Stimulated activated CD8-positive, alpha-beta memory T cell treated with anti-CD3 and anti-CD28 coated beads, Interleukin-15, amount 100 ng/mL, for 4 hours (primary cell): Measurements from ENCODE around the gene NYNRIN.
"Not testable (repeated sequence)": the region's sequence is repeated elsewhere in the genome, so short reads cannot be mapped to it uniquely, and the experiment has no call there.

Experiments
- DNase-seq, 2 donors: peaks; one replicate each; pipeline ENCODE4 v3.0.0-alpha.2; 2020; ENCODE audit warnings: low read depth in 2 of 2

NYNRIN gene

DNA sequence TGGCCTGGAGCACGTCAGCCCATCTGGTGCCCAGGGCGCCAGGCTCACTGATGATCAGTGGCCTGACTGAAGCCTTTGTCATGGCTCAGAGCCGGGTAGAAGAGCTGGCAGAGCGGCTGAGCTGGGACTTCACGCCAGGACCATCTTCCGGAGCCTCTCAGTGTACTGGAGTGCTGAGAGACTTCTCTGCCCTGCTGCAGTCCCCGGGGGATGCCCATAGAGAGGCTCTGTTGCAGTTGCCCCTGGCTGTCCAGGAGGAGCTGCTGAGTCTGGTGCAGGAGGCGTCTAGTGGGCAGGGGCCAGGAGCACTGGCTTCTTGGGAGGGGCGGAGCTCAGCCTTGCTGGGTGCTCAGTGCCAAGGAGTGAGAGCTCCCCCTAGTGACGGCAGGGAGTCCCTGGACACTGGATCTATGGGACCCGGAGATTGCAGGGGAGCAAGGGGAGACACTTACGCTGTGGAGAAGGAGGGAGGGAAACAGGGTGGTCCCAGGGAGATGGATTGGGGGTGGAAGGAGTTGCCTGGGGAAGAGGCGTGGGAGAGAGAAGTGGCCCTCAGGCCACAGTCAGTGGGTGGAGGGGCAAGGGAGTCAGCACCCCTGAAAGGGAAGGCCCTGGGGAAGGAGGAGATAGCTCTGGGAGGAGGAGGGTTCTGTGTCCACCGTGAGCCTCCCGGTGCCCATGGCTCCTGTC lies 32.9 kb downstream of the NYNRIN start:
- peak; percentile 56 to 77 for DNase-seq

DNA sequence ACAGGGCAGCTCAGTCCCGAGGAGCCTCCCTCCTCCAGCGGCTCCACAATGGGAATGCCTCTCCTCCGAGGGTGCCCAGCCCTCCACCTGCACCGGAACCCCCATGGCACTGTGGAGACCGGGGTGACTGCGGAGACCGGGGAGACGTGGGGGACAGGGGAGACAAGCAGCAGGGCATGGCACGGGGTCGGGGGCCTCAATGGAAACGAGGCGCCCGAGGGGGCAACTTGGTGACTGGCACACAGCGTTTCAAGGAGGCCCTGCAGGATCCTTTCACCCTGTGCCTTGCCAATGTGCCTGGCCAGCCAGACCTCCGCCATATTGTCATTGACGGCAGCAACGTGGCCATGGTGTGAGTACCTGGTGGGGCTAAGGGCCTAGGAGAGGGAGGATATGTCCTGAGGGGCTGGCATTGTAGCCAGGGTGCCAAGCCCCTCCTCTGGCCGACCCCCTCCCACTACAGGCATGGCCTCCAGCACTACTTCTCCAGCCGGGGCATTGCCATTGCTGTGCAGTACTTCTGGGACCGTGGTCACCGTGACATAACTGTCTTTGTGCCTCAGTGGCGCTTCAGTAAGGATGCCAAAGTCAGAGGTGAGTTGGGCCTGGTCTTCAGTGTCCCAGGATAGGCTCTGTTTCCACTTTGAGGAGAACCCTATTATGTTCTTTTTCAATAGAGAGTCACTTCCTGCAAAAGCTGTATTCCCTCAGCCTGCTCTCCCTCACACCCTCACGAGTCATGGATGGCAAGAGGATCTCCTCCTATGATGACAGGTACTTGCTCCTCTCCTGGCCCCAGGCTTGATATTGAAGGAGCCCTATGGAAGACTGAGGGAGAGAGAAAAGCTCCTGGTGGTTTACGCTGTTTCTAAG lies 33.7 kb downstream of the NYNRIN start:
- no peak for DNase-seq

DNA sequence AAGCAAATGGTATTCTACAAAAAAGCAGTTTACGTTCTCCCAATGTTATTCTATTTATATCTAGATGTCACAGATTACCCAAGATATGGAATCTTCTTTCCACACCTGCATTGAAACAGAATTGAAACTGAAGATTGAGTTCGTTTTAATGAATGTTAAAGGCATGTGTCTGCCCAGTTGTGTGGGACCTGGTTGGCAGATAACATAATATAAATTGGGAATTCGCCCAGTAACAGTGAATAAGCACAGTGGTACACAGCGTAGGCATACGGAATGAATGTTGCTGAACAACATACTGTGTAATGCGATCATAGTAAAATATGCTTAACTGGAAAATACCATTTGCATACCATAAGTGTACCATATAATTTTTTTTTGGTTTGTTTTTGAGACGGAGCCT lies 35.2 kb downstream of the NYNRIN start:
- DNase-seq = no peak

DNA sequence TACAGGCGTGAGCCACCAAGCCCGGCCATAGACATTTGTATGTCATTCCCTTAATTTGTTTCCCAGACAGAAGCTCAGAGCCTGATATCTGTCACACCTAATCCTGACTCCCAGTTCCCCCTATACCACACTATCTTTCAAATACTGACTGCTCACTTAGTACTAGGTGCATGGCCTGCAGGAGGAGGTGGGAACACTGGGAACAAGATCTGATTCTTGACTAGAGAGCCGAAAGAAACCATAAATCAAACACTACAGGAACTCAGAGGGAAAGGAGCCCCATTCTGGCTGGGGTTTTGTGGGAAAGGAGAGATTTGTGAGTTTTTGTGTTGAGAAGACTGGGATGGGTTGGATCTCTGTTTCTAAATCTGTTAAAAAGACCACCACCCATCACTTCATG lies 35.9 kb downstream of the NYNRIN start:
- no peak for DNase-seq

DNA sequence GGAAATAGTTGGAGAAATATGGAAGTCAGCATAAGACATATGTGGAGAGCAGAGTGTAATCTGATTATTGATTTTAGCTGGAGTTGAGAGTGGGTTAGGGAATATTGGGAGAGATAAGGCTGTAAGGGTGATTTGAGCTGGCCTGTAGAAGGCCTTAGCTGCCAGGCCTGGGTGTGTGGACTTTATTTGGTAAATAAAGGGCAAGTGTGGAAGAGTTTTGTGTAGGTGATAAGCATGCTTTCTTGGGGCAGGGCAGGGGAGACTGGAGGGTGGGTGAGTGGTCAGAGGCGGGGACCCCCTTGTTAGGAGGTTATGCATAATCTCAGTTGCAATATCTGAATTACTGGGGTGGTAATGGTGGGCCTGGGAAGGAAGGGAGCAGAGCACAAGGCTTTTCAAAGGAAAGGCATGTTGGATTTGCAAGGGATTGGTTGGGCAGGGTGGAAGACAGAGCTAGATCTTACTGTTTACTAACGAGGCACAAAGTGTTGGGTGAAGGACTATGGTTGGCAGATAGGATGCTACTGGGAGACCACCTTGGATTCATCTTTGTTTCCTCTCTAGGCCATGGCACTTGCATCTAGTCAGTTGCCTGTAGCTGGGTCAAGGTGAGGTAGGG lies 36.5 kb downstream of the NYNRIN start:
- DNase-seq = no peak

DNA sequence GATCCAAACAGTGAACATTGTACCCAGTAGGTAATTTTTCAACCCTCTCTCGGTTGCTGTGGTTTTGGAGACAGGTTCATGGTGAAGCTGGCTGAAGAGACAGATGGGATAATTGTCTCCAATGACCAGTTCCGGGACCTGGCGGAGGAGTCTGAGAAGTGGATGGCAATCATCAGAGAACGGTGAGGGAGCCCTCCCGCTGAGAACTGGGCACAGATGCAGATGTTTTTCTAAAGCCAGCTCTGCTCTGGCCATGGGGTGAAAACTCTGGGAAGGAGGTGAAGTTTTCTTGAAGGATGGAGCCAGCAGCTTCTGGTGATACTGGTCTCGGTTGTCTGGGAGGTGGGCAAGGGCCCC lies 37.2 kb downstream of the NYNRIN start:
- no peak for DNase-seq

DNA sequence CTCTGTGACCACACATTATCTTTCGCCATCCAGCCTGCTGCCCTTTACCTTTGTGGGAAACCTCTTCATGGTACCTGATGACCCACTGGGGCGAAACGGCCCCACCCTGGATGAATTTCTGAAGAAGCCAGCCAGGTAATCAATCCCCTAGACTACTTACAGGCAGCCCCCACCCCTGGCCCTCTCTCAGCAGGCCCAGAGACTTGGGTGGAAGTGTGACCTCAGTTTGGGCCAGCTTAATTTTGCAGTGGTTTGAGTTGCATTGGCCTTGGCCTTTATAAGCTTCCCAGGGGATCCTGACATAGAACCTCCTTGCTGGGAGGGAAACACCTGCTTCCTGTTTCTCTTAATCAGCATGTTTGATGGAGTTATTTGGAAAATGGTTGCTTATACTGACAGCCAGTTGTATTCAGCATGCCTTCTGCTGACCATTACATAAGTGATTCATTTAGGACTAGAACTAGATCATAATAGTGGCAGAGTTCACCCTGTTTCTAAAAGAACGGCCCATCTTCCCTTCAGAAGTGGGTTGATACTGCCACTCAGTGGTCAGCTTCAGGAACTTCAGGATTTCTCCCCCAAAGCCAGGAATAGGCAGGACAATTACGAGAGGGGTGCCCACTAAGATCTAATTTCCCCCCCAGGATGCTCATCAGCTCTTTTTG lies 37.7 kb downstream of the NYNRIN start:
- DNase-seq = no peak

DNA sequence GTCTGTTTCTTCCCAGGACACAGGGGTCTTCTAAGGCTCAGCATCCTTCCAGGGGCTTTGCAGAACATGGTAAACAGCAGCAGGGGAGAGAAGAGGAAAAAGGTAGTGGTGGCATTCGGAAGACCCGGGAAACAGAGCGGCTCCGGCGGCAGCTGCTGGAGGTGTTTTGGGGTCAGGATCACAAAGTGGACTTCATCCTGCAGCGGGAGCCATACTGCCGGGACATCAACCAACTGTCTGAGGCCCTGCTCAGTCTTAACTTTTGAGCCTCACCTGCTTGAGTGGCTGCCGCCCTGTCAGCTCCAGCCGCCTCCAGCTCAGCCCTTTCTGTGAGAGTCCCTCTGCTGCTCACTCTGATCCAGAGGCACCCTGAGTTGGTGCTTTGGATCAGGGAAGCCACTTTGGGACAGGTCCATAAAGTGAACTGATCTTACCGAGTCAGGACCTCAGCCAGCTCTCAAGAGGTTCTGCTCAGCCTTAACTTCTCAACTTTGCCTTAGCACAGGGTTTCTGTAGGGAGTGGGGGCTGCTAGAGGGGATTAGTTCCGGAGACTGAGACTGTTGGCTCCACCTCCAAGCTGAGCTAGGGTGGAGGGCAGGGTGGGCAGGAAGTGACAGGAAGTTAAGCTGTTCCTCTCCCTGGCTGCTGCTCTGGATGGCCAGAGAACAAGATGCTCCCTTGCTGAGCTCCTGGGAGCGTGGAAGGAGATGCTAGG lies 38.4 kb downstream of the NYNRIN start:
- DNase-seq = no peak

DNA sequence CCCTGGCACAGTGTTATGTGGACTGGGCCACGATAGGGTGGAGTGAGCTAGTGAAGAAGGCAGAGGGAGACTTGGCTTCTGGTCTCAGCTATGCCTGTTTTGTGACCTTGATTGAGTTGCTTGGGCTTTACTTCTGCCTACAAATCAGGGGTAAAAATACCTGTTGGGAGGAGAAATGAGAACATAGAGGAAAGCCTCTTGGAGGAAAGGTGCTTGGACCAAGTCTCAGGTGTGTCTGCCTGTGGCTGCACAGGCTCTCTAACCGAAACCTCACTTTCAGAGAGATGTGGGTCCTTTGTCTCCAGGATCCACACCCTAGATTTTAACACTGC lies 38.9 kb downstream of the NYNRIN start:
- no peak for DNase-seq

DNA sequence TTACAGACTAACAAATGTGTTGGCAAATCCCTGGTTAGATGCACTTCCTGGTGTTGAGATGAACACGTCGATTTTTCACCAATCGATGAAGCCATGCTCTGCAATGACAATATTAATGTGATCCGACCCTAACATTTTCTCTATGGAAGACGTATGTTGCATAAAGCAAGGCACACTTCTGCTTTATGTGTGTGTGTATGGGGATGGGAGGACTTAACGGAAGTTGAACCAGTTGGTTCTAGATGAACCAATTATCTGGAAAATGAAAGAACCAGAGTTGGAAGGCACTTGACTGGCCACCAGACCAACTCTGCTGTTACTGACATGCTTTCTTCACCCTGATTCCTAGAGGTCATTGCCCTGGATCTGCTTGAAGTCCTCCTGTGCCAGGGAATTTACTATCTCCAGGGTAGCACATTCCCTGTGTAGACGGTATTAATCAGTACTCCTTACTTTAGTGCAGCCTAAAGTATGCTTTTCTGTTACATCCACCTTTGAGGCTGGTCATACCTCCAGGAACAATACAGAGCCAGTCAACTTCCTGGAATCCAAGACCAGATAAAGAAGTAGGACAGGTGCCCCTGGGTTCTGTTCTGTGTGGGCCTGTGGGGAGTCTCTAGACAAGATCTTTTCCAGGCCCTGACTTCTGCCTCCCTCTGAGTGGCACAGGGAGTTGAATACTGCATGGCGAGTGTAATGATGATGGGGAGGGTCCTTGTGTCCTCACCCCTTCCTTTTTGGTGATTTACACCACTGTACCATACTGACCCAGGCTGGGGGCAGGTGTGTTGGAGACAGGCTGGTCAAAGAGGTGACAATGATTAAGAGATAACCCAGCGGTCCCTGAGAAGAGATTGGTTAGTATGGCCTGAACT lies 39.7 kb downstream of the NYNRIN start:
- DNase-seq = no peak

DNA sequence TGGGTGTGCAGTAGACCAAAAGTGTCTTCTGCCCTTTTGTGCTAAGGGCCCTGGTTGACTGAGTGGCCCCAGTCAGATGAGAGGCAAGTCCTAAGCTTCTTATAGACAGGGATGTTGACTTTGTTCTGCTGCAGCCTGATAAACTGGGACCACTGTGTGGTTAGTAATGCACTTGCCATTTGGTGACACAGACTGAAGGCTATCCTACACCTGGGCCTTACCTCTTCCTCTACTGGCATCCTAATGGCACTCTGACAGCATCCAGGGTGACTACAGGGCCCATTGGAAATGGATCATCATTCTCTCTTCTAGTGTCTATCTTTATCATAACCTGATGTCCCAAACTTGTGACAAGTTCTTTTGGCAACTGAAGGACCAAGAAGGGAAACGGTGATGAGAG lies 40.5 kb downstream of the NYNRIN start:
- no peak for DNase-seq

DNA sequence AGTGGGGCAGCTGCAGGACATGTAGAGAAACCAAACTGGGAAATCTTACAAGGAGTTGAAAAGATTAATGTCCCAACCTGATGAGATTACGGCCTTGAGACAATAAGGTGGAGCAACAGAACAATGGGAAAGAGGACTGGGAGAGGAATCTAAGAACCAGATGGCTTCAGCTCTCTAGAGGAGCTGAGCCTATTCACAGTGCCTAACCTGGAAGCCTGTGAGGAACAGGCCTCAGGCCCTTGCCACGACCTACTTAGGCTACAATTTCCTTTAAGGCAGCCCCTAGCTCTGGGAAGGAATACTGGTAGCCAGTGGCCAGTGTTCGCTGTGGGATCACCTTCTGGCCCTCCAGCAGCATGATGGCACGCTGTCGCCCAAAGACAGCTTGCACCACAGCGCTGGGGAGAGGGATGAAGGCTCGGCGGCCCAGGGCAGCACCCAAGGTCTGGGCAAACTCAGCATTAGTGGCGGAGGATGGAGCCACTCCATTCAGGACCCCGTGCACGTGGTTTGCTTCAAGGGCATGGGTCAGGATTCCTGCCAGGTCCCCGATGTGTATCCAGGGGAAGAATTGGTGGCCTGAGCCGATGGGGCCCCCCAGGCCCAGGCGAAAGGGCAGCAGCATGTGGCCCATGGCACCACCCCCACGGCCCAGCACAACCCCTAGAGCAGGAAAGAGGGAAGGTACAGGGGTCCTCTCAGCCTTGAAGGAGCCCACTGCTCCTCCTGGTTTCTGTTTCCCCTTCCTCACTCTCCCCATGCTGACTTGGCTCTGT lies 41.2 kb downstream of the NYNRIN start:
- DNase-seq = no peak

DNA sequence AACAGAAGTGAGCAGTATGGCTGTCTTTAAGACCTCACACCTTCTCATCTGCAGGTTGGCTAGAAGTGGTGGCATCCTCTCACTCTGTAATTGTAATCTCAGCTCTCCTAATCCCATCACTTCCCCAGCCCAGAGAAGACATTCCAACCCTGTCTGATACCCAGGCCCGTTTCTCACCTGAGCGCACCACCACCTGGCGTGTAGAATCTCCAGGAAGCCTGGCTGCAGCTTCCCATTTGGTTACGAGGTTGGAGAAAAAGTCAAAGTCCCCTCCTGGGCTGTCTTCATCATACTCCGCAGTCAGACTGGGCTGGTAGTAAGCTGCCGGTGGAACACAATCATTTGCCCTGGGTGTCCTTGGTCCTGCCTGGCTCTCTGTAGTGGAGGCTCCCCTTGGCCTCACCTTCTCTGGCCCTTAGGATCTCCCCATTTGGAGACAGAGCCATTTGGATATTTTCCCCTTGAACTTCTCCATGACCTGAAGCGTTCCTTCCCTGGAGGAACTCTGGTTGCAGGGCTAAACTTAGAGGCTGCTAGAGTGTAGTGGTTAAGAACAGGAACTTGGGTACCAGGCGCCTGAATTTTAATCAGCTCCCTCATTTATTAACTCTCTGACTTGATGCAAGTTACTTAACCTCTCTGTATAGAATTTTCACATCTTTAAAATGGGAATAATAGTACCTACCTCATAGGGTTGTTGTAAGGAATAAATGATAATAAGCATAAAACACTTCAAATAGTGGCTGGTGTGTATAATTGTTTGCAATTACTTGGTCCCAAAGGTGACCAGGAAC lies 42.0 kb downstream of the NYNRIN start:
- no peak for DNase-seq

DNA sequence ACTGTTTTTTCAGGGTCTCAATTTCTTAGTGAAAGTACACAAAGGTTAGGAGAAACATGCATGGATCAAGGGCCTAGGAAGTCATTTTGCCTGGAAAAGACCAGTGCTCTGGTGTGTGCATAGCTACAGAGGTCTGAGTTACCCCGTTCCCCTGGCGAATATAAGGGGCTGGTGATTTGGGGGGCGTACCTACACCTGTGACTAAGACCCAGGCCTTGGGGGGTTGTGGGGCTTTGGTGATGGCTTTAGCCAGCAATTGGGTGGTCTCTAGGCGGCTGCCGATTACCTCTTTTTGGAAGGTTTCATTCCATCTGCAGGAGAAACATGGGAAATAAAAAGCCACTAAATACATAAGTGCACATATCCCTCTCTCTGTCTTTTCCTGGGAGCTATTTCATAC lies 42.7 kb downstream of the NYNRIN start:
- DNase-seq = no peak

DNA sequence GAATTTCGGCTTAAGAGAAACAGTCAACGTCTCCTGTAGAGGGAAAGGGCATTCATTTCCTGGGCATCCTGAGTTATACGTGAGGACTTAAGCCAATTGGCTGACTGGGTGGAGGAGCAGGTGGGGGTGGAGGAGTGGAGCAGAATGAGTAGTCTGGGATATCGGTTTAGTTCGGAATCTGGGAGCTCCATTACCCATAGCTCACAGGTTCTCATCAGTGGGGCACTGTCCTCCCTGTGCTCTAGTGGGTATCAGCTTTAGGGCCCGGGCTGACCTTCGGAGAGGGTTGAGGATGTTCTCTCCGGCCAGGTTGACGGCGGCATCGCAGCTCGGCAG lies 43.1 kb downstream of the NYNRIN start:
- no peak for DNase-seq

DNA sequence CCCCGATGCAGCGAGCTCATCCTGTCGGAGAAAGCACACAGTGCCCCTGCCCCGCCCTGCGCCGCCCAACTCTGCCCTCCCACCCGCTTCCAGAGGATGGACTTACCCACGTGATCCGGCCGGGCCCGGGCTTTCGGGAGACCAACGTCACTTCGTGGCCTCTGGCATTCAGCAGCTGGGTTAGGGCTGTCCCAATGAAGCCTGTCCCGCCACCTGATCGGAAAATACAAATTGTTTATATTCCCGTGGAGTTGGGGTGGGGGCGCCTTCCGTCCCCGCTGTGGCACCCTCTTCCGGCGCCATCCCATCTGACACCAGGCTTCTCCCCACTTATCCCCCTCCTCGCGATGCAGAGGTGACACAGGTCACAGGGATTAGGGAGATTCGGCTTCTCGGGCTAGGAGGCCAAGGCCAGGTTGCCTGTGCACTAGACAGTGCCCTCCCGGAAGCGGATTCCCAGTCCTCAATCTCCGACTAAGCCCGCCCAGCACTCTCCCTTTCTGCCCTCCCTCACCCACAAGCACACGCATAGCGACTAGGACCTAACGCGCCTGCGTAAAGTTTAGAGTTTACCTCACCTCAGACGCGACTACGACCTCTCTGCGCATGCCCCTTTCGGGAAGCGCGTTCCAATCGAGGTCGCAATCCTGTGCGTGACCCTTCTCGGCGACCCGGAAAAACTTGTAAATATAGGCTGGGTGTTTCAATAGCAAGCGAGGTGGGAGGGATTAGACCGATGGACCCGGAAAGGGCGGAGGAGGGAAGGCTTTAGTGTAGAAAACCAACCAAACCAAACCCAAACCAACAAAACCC lies 43.6 kb downstream of the NYNRIN start, which contains the start of gene SDR39U1:
TSS of gene SDR39U1 (minus strand) at position 537 of the 813 bp plus-strand sequence. CDS start at position 530, 7 bp downstream.
- DNase-seq = peak; percentile 90 to 97

DNA sequence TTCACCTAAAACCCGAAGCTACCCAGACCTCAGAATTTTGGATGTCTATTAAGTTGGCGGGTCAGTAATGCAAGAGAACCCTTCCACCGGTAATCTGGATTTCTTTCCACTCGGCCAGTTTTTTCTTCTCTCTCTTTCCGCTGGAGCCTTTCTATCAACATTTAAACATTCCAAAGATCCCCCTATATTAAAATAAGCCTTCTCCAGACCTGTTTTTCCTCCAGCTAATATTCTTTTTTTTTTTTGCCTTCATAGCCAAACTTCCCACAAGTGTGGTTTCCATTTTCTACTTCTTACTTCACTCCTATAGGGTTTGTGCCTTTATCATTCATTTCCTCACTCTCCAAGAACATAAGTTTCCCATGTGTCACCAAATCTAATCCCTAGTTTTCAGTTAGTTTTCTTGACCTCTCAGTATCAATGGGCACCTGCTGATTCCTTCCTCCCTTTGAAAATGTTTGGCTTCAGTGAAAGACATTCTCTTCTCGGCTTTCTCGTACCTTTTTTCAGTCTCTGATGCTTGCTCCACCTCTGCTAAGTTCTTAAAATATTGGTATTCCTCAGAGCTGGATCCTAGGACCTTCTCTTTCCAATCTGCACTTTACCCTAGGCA lies 44.4 kb downstream of the NYNRIN start:
- DNase-seq = no peak

DNA sequence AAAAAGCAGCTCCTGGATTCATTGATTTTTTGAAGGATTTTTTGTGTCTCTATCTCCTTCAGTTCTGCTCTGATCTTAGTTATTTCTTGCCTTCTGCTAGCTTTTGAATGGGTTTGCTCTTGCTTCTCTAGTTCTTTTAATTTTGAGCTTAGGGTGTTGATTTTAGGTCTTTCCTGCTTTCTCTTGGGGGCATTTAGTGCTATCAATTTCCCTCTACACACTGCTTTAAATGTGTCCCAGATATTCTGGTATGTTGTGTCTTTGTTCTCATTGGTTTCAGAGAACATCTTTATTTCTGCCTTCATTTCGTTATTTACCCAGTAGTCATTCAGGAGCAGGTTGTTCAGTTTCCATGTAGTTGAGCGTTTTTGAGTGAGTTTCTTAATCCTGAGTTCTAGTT lies 52.0 kb downstream of the NYNRIN start:
- DNase-seq = not testable (repeated sequence)
